MG63 (cell line): ENCODE measurements around the gene MAGEC2. TPM values are rescaled to one million over a fixed set of nuclear protein-coding genes. Genes with fewer than 3 reads are reported as not detected.
A peak's percentile ranks its signal among the peaks of the same experiment; 100 is the strongest.

ENCODE experiments used
- DNase-seq: peaks from one replicate; pipeline ENCODE4 v3.0.0-alpha.2; 2020
- H3K27me3 ChIP-seq: fragments of 250-450 bp; sonication (Bioruptor Pico); 2 replicates; pipeline ENCODE4 v1.5.1; 2020; ENCODE audit warnings: mild to moderate bottlenecking, moderate library complexity
- H3K36me3 ChIP-seq: fragments of 250-450 bp; sonication (Bioruptor Pico); 2 replicates; pipeline ENCODE4 v1.5.1; 2020; ENCODE audit warnings: mild to moderate bottlenecking, moderate library complexity
- H3K4me3 ChIP-seq: fragments of 250-450 bp; sonication (Bioruptor Pico); 2 replicates; pipeline ENCODE4 v1.5.1; 2020; ENCODE audit warnings: mild to moderate bottlenecking, moderate library complexity
- H3K9me3 ChIP-seq: fragments of 250-450 bp; sonication (Bioruptor Pico); 2 replicates; pipeline ENCODE4 v1.5.1; 2020; ENCODE audit warnings: mild to moderate bottlenecking, moderate library complexity
- total RNA-seq: library from RNA; depleted of rRNA; stranded (reverse); fragments of >200 nt; shearing (Covaris generic); gene quantifications from 2 replicates; pipeline ENCODE4 v1.2.3, GENCODE V29; 2014; ENCODE audit warnings: low replicate concordance; rRNA removed

The MAGEC2 gene
- total RNA-seq, result not detected in 2 replicates

- no peak within 1 kb of the TSS for H3K4me3 ChIP-seq
- no peaks in the 10 kb centered on the region for H3K27me3 ChIP-seq
- no peak for DNase-seq
- H3K36me3 ChIP-seq, result no peaks in the 10 kb centered on the region
- H3K9me3 ChIP-seq, result no peaks in the 10 kb centered on the region
Measured at GRCh38 chrX:142204522-142205433, at the start of gene MAGEC2. Gene MAGEC2 (minus strand): TSS chrX:142205290. CDS start chrX:142203987, 1,303 bp downstream.

GRCh38 chrX:142251680-142252079, 46.6 kb upstream of the MAGEC2 start:
- Histone ChIP-seq H3K27me3 (no peaks in the 10 kb centered on the region), H3K9me3 (no peaks in the 10 kb centered on the region), H3K36me3 (no peaks in the 10 kb centered on the region), H3K4me3 (no peak overlapping the region)
- no peak for DNase-seq

GRCh38 chrX:142251202-142251601, 46.1 kb upstream of the MAGEC2 start:
- no peaks in the 10 kb centered on the region for H3K27me3 ChIP-seq
- peak; percentile 5 for DNase-seq
- no peaks in the 10 kb centered on the region for H3K9me3 ChIP-seq
- H3K36me3 ChIP-seq, result no peaks in the 10 kb centered on the region
- no peak overlapping the region for H3K4me3 ChIP-seq

GRCh38 chrX:142250502-142250901, 45.4 kb upstream of the MAGEC2 start:
- H3K27me3 ChIP-seq, result no peaks in the 10 kb centered on the region
- no peaks in the 10 kb centered on the region for H3K9me3 ChIP-seq
- H3K4me3 ChIP-seq, result no peak overlapping the region
- no peaks in the 10 kb centered on the region for H3K36me3 ChIP-seq
- no peak for DNase-seq

- Histone ChIP-seq H3K9me3 (no peaks in the 10 kb centered on the region), H3K27me3 (no peaks in the 10 kb centered on the region), H3K36me3 (no peaks in the 10 kb centered on the region), H3K4me3 (no peak overlapping the region)
- DNase-seq, result no peak
Measured at GRCh38 chrX:142249721-142250120, 44.6 kb upstream of the MAGEC2 start.

GRCh38 chrX:142244568-142244967, 39.5 kb upstream of the MAGEC2 start:
- Histone ChIP-seq H3K9me3 (no peaks in the 10 kb centered on the region), H3K27me3 (no peaks in the 10 kb centered on the region), H3K4me3 (no peak overlapping the region), H3K36me3 (no peaks in the 10 kb centered on the region)
- no peak for DNase-seq

- Histone ChIP-seq H3K27me3 (no peaks in the 10 kb centered on the region), H3K4me3 (no peak overlapping the region), H3K36me3 (no peaks in the 10 kb centered on the region), H3K9me3 (no peaks in the 10 kb centered on the region)
- DNase-seq, result no peak
Measured at GRCh38 chrX:142238536-142238935, 33.4 kb upstream of the MAGEC2 start.

GRCh38 chrX:142233400-142233799, 28.3 kb upstream of the MAGEC2 start:
- DNase-seq, result no peak
- no peaks in the 10 kb centered on the region for H3K27me3 ChIP-seq
- H3K9me3 ChIP-seq, result no peaks in the 10 kb centered on the region
- H3K4me3 ChIP-seq, result no peak overlapping the region
- H3K36me3 ChIP-seq, result no peaks in the 10 kb centered on the region

GRCh38 chrX:142214081-142214480, 9.0 kb upstream of the MAGEC2 start:
- no peaks in the 10 kb centered on the region for H3K9me3 ChIP-seq
- H3K36me3 ChIP-seq, result no peaks in the 10 kb centered on the region
- H3K27me3 ChIP-seq, result no peaks in the 10 kb centered on the region
- no peak overlapping the region for H3K4me3 ChIP-seq
- DNase-seq, result no peak

GRCh38 chrX:142201113-142201512, 4.0 kb downstream of the MAGEC2 start:
- no peaks in the 10 kb centered on the region for H3K9me3 ChIP-seq
- no peak for DNase-seq
- H3K36me3 ChIP-seq, result no peaks in the 10 kb centered on the region
- H3K27me3 ChIP-seq, result no peaks in the 10 kb centered on the region
- no peak overlapping the region for H3K4me3 ChIP-seq

- Histone ChIP-seq H3K4me3 (no peak overlapping the region), H3K27me3 (no peaks in the 10 kb centered on the region), H3K36me3 (no peaks in the 10 kb centered on the region), H3K9me3 (no peaks in the 10 kb centered on the region)
- no peak for DNase-seq
Measured at GRCh38 chrX:142186103-142186502, 19.0 kb downstream of the MAGEC2 start.

- Histone ChIP-seq H3K27me3 (no peaks in the 10 kb centered on the region), H3K36me3 (no peaks in the 10 kb centered on the region), H3K9me3 (no peaks in the 10 kb centered on the region), H3K4me3 (no peak overlapping the region)
- DNase-seq, result no peak
Measured at GRCh38 chrX:142184756-142185602, 20.1 kb downstream of the MAGEC2 start.

- H3K27me3 ChIP-seq, result no peaks in the 10 kb centered on the region
- DNase-seq, result no peak
- no peaks in the 10 kb centered on the region for H3K9me3 ChIP-seq
- no peak overlapping the region for H3K4me3 ChIP-seq
- H3K36me3 ChIP-seq, result no peaks in the 10 kb centered on the region
Measured at GRCh38 chrX:142156567-142156966, 48.5 kb downstream of the MAGEC2 start.
